Neural cell (in vitro differentiated cells): Measurements from ENCODE around the gene ADCY2. TPM values are rescaled to one million over a fixed set of nuclear protein-coding genes. Genes with fewer than 3 reads are reported as not detected.

ENCODE experiments used
- H2AFZ ChIP-seq: fragments of 200-600, 300-800 bp; sonication (generic), shearing (Covaris generic); 2 replicates; pipeline ENCODE4 v1.6.0; 2014; ENCODE audit warnings: low read depth, mild to moderate bottlenecking, antibody characterized with exemption, low read length, moderate library complexity
- H3F3A ChIP-seq: fragments of 200-600 bp; shearing (Covaris generic); 2 replicates; pipeline ENCODE4 v1.6.1; 2016; ENCODE audit warnings: mild to moderate bottlenecking, moderate library complexity, mixed read lengths, antibody characterized with exemption, low read length; ENCODE audit not compliant: insufficient read depth, poor library complexity, severe bottlenecking
- H3K27ac ChIP-seq: fragments of 200-600, 300-800 bp; sonication (generic), shearing (Covaris generic); 2 replicates; pipeline ENCODE4 v1.5.1; 2014; ENCODE audit warnings: mild to moderate bottlenecking, low read length, moderate library complexity
- H3K27me3 ChIP-seq: fragments of 300-800, 200-600 bp; sonication (generic), shearing (Covaris generic); 2 replicates; pipeline ENCODE4 v1.6.0; 2014; ENCODE audit warnings: mild to moderate bottlenecking, low read depth, low read length, moderate library complexity; ENCODE audit not compliant: insufficient read depth
- H3K36me3 ChIP-seq: fragments of 300-800, 200-600 bp; sonication (generic), shearing (Covaris generic); 2 replicates; pipeline ENCODE4 v1.5.1; 2014; ENCODE audit warnings: mild to moderate bottlenecking, antibody characterized with exemption, low read length, moderate library complexity; ENCODE audit not compliant: insufficient read depth
- H3K4me2 ChIP-seq: fragments of 300-800, 200-600 bp; sonication (generic), shearing (Covaris generic); 2 replicates; pipeline ENCODE4 v1.6.0; 2014; ENCODE audit warnings: mild to moderate bottlenecking, low read length
- H3K4me3 ChIP-seq: fragments of 300-800, 200-600 bp; sonication (generic), shearing (Covaris generic); 2 replicates; pipeline ENCODE4 v1.5.1; 2014; ENCODE audit warnings: mild to moderate bottlenecking, low read length, moderate library complexity
- H3K79me2 ChIP-seq: fragments of 200-600 bp; shearing (Covaris generic); replicated peaks from 2 replicates; pipeline ENCODE4 v1.6.0; 2014; ENCODE audit warnings: mild to moderate bottlenecking, low read length, moderate library complexity; ENCODE audit not compliant: insufficient read depth
- H3K9ac ChIP-seq: fragments of 300-800, 200-600 bp; sonication (generic), shearing (Covaris generic); 2 replicates; pipeline ENCODE4 v1.6.1; 2016; ENCODE audit warnings: mild to moderate bottlenecking, low read length, mixed read lengths
- H3K9me2 ChIP-seq: fragments of 200-600 bp; shearing (Covaris generic); 2 replicates; pipeline ENCODE4 v1.6.1; 2016; ENCODE audit warnings: mild to moderate bottlenecking, low read length, mixed read lengths; ENCODE audit not compliant: insufficient read depth
- H3K9me3 ChIP-seq: fragments of 200-600, 300-800 bp; sonication (generic), shearing (Covaris generic); 2 replicates; pipeline ENCODE4 v1.6.1; 2016; ENCODE audit warnings: mild to moderate bottlenecking, mixed run types, low read length, moderate library complexity, mixed read lengths
- H4K20me1 ChIP-seq: fragments of 200-600 bp; shearing (Covaris generic); 2 replicates; pipeline ENCODE4 v1.6.1; 2016; ENCODE audit warnings: mild to moderate bottlenecking, mixed run types; ENCODE audit not compliant: insufficient read depth
- EP300 ChIP-seq: fragments of 450-650 bp; conservative IDR thresholded peaks from 2 replicates; pipeline ENCODE4 v1.6.1; 2014; ENCODE audit warnings: antibody characterized with exemption, mild to moderate bottlenecking, moderate library complexity; ENCODE audit not compliant: poor library complexity, severe bottlenecking
- EZH2 ChIP-seq: fragments of 200-600, 300-800 bp; shearing (Covaris generic), sonication (generic); IDR thresholded peaks from 2 replicates; pipeline ENCODE4 v1.6.1; 2014; ENCODE audit warnings: antibody characterized with exemption, low read length, borderline replicate concordance, mild to moderate bottlenecking; ENCODE audit not compliant: insufficient read depth, poor library complexity, severe bottlenecking
- MXI1 ChIP-seq: fragments of 450-650 bp; conservative IDR thresholded peaks from 2 replicates; pipeline ENCODE4 v1.6.1; 2014; ENCODE audit warnings: antibody characterized with exemption, mild to moderate bottlenecking; ENCODE audit not compliant: poor library complexity, severe bottlenecking
- POLR2AphosphoS5 ChIP-seq: IDR thresholded peaks from 2 replicates; pipeline ENCODE4 v1.6.1; 2012
- RAD21 ChIP-seq: fragments of 450-650 bp; conservative IDR thresholded peaks from 2 replicates; pipeline ENCODE4 v1.6.1; 2014; ENCODE audit warnings: antibody characterized with exemption, mild to moderate bottlenecking, moderate library complexity
- SMC3 ChIP-seq: fragments of 450-650 bp; conservative IDR thresholded peaks from 2 replicates; pipeline ENCODE4 v1.6.1; 2014; ENCODE audit warnings: antibody characterized with exemption, mild to moderate bottlenecking, moderate library complexity; ENCODE audit not compliant: poor library complexity
- TAF1 ChIP-seq: IDR thresholded peaks from 2 replicates; pipeline ENCODE4 v1.6.1; 2012; ENCODE audit warnings: low read depth
- polyA plus RNA-seq: library from polyadenylated mRNA; depleted of rRNA; stranded (reverse); fragments of >200 nt; gene quantifications from 2 replicates; pipeline ENCODE4 v1.2.3, GENCODE V29; 2014
- TF ChIP-seq, protein P1 (sequence below): fragments of 450-650 bp; IDR thresholded peaks from 2 replicates; pipeline ENCODE4 v1.5.1; 2014; ENCODE audit warnings: antibody characterized with exemption, mild to moderate bottlenecking, moderate library complexity; ENCODE audit not compliant: poor library complexity, severe bottlenecking
- TF ChIP-seq, protein P2 (sequence below): IDR thresholded peaks from 2 replicates; pipeline ENCODE4 v1.6.1; 2012; ENCODE audit warnings: borderline replicate concordance

ADCY2 gene
- polyA plus RNA-seq, 1 donor from 2014 or later = 1.9 TPM

DNA sequence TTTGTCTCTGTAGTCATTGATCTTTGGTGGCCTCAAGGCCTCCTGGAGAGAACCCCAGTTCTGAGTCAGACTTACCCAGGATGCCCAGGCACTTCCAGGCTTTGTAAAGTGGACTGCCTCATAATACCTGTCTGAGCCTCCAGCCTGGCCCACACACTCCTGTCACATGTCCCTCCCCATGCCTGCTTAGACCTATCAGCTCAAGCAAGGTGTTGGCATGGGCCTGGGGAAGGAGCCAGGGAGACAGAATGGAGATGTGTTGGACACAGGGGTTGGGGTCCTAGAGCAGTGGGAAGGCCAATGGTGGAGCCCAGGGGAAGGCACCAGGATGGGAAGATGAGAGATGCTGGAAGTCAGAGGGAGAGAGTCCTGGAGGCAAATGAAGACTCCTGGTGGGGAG lies 318.8 kb downstream of the ADCY2 start:
- no peaks in the 10 kb centered on the region for H3K27me3 ChIP-seq
- no peak for TF ChIP-seq MXI1
- TF ChIP-seq, protein P1, sequence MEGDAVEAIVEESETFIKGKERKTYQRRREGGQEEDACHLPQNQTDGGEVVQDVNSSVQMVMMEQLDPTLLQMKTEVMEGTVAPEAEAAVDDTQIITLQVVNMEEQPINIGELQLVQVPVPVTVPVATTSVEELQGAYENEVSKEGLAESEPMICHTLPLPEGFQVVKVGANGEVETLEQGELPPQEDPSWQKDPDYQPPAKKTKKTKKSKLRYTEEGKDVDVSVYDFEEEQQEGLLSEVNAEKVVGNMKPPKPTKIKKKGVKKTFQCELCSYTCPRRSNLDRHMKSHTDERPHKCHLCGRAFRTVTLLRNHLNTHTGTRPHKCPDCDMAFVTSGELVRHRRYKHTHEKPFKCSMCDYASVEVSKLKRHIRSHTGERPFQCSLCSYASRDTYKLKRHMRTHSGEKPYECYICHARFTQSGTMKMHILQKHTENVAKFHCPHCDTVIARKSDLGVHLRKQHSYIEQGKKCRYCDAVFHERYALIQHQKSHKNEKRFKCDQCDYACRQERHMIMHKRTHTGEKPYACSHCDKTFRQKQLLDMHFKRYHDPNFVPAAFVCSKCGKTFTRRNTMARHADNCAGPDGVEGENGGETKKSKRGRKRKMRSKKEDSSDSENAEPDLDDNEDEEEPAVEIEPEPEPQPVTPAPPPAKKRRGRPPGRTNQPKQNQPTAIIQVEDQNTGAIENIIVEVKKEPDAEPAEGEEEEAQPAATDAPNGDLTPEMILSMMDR = no peak
- TF ChIP-seq TAF1 = no peak
- TF ChIP-seq, protein P2, sequence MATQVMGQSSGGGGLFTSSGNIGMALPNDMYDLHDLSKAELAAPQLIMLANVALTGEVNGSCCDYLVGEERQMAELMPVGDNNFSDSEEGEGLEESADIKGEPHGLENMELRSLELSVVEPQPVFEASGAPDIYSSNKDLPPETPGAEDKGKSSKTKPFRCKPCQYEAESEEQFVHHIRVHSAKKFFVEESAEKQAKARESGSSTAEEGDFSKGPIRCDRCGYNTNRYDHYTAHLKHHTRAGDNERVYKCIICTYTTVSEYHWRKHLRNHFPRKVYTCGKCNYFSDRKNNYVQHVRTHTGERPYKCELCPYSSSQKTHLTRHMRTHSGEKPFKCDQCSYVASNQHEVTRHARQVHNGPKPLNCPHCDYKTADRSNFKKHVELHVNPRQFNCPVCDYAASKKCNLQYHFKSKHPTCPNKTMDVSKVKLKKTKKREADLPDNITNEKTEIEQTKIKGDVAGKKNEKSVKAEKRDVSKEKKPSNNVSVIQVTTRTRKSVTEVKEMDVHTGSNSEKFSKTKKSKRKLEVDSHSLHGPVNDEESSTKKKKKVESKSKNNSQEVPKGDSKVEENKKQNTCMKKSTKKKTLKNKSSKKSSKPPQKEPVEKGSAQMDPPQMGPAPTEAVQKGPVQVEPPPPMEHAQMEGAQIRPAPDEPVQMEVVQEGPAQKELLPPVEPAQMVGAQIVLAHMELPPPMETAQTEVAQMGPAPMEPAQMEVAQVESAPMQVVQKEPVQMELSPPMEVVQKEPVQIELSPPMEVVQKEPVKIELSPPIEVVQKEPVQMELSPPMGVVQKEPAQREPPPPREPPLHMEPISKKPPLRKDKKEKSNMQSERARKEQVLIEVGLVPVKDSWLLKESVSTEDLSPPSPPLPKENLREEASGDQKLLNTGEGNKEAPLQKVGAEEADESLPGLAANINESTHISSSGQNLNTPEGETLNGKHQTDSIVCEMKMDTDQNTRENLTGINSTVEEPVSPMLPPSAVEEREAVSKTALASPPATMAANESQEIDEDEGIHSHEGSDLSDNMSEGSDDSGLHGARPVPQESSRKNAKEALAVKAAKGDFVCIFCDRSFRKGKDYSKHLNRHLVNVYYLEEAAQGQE = no peak
- no peak for TF ChIP-seq SMC3
- TF ChIP-seq EZH2 = no peak
- no peak for TF ChIP-seq EP300
- no peak for TF ChIP-seq POLR2AphosphoS5
- TF ChIP-seq RAD21 = no peak
- no peak overlapping the region for H3K4me2 ChIP-seq
- H3K79me2 ChIP-seq = no peaks in the 10 kb centered on the region
- H3K27ac ChIP-seq = no peak overlapping the region
- no peaks in the 10 kb centered on the region for H3K9me2 ChIP-seq
- H2AFZ ChIP-seq = no peak overlapping the region
- no peaks in the 10 kb centered on the region for H4K20me1 ChIP-seq
- no peaks in the 10 kb centered on the region for H3K36me3 ChIP-seq
- H3K9me3 ChIP-seq = no peaks in the 10 kb centered on the region
- H3K9ac ChIP-seq = no peak overlapping the region
- no peaks in the 10 kb centered on the region for H3F3A ChIP-seq
- H3K4me3 ChIP-seq = no peak overlapping the region

DNA sequence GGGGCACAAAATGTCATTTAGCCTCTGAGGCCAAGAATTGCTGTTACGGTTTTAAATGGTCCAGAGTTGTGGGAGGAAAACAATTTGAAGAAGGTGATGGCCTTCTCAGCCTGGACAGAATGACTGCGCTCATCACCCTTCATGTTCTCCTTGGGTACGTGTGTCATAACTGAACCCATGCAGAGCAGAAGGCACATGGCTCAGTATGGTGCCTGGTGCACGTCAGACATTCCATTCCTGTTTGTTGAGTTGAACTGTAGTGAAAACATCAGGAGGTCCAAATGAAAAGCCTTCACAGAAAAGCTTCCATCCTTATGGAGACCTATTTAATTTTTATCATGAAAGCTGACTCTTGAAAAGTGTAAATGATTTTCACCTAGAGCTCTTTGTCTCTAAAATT lies 321.8 kb downstream of the ADCY2 start:
- Histone ChIP-seq H3K9ac (no peak overlapping the region), H3K9me2 (no peaks in the 10 kb centered on the region), H3K27ac (no peak overlapping the region), H2AFZ (no peak overlapping the region), H3K4me2 (no peak overlapping the region), H3K27me3 (no peaks in the 10 kb centered on the region), H3K79me2 (no peaks in the 10 kb centered on the region), H3K9me3 (peaks cover 3% of the 10 kb centered on the region), H4K20me1 (no peaks in the 10 kb centered on the region), H3K4me3 (no peak overlapping the region), H3K36me3 (no peaks in the 10 kb centered on the region), H3F3A (no peaks in the 10 kb centered on the region)
- TF ChIP-seq EP300 (no peak), RAD21 (no peak), SMC3 (no peak), TAF1 (no peak), MXI1 (no peak), EZH2 (no peak), POLR2AphosphoS5 (no peak)
- TF ChIP-seq, protein P1 = no peak
- TF ChIP-seq, protein P2 = no peak
